Activated naive CD4-positive, alpha-beta T cell treated with anti-CD3 and anti-CD28 coated beads for 36 hours (primary cell): ENCODE data around the gene CDKN1C. TPM values are rescaled to one million over a fixed set of nuclear protein-coding genes. Genes with fewer than 3 reads are reported as not detected.

Experiments used
- CTCF ChIA-PET: fragments of 350-600 bp; sonication (Branson Sonifier 250); formaldehyde crosslinking; loops from one replicate; lab custom pipeline; 2021; ENCODE audit warnings: antibody characterized with exemption; lab: Charles Lee
- DNase-seq: peaks from one replicate; pipeline ENCODE4 v3.0.0-alpha.2; 2020
- H3K27ac Mint-ChIP-seq: one replicate; pipeline ENCODE4 v1.8.0; 2021; ENCODE audit warnings: mild to moderate bottlenecking, mixed read lengths
- H3K27me3 Mint-ChIP-seq: one replicate; pipeline ENCODE4 v1.8.0; 2021; ENCODE audit warnings: low read depth, mixed read lengths
- H3K36me3 Mint-ChIP-seq: one replicate; pipeline ENCODE4 v1.8.0; 2021; ENCODE audit warnings: low read depth, mixed read lengths
- H3K4me1 Mint-ChIP-seq: one replicate; pipeline ENCODE4 v1.8.0; 2021; ENCODE audit warnings: low read depth, mixed read lengths
- H3K4me3 Mint-ChIP-seq: one replicate; pipeline ENCODE4 v1.8.0; 2021; ENCODE audit warnings: mild to moderate bottlenecking, moderate library complexity, mixed read lengths
- H3K9me3 Mint-ChIP-seq: one replicate; pipeline ENCODE4 v1.8.0; 2021; ENCODE audit warnings: mixed read lengths
- intact Hi-C: fragments of 100-400 bp; cut with micrococcal nuclease; formaldehyde crosslinking; loops from one replicate; pipeline ENCODE4 v1.15.1; 2023
- total RNA-seq, 2 experiments: library from RNA; stranded (reverse); gene quantifications; one replicate each; pipeline ENCODE4 v1.2.3, GENCODE V29; 2021

CDKN1C gene
- total RNA-seq, 2 experiments from 2014 or later = 0.17 to 0.26 TPM

DNA sequence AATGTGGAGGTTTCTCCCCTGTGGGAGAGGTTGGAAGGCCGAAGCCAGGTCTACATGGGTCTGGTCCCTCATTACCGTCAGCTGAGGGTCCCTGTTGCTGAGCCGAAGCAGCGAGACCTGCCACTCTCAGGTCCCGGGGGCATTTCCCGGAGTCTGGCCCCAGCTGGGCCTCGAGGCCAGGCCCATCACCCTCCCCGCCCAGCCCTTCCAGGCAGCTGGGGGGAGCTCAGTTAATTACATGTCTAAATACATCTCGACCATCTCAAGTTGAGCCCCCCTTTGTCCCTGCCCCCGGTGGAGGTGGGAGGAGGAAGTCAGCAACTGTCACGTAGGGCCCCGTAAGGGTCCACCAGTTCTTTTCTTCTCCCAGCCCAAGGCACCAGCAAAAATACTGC, 3.6 kb downstream of the CDKN1C start:
- Mint-ChIP-seq H3K9me3 (peaks cover 3% of the 10 kb centered on the region), H3K36me3 (no peaks in the 10 kb centered on the region), H3K27me3 (peaks cover 3% of the 10 kb centered on the region), H3K4me3 (no peak overlapping the region), H3K4me1 (no peaks in the 10 kb centered on the region), H3K27ac (no peak overlapping the region)
- intact Hi-C loops = no loop called here
- CTCF ChIA-PET = interaction anchor here (0.6 to 1.5 kb wide), 3 partner anchors 30 to 351 kb away, joined by 3 to 6 read pairs (median 3); no protein-coding TSS in a partner anchor
- DNase-seq = no peak

DNA sequence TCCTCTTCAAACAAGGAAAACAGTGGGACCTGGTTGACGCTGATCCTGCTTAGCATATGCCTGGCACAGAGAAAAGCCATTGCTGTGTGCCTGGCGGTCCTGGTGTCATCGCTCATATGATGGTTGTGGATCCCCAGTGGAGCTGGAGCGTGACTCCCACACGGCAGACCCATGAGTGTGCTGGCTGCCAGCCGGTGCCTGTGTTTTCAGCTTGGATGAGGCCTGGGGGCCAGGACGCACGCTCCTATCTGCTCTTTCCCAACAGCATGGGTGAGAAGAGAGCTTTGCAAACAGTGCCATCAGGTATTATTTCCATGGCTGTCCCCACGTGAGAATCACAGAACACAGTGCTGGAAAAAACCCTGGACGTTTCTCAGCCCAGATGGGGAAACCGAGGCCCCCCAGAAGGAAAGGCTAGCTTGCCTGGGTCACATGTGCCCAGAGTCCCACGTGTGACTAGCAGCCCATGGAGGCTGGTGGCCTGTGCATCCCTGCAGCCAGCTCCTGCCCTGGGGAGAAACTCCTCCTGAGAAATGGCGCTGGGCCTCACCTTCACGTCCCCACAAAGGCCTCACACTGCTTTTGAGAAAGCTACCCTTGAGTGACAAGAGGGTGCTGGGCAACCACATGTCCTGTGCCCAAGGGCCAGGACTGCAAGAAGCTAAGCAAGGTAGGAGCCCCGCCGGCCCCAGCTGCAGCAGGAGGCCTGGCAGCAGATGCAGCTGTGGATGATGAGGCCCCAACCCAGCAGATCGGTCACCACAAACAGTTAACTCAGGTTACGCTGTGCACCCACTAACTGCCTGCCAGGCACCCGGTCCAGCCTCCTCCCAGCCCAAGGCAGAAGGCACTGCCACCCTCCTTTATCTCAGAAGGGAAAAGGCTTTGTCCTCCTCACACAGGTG, 4.2 kb downstream of the CDKN1C start:
- no peak overlapping the region for H3K4me3 Mint-ChIP-seq
- peaks cover 3% of the 10 kb centered on the region for H3K27me3 Mint-ChIP-seq
- H3K36me3 Mint-ChIP-seq = no peaks in the 10 kb centered on the region
- no peak overlapping the region for H3K27ac Mint-ChIP-seq
- DNase-seq = no peak
- H3K4me1 Mint-ChIP-seq = no peaks in the 10 kb centered on the region
- peaks cover 3% of the 10 kb centered on the region for H3K9me3 Mint-ChIP-seq
- intact Hi-C loops = no loop called here
- CTCF ChIA-PET = interaction anchor here (0.6 to 1.5 kb wide), 3 partner anchors 29 to 350 kb away, joined by 3 to 6 read pairs (median 3); no protein-coding TSS in a partner anchor

DNA sequence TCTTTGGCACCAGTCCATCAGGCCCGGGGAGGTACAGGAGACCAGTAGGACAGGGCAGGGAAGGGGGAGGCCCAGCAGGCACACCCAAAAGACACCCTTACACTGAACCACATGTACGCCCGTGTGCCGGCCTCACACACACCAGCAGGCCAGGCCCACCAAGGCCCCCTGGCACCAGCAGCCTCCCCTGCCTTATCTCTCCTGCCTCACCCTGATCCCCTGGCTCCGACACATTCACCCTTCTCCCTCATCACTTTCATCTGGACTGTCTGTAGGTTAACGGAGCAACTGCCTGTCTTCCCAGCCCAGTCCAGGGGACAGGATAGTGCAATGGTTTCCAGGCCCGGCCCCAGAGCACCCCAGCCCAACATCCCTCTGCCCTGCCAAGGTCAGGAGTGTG, 4.9 kb downstream of the CDKN1C start:
- Mint-ChIP-seq H3K4me1 (no peaks in the 10 kb centered on the region), H3K36me3 (no peaks in the 10 kb centered on the region), H3K4me3 (no peak overlapping the region), H3K27me3 (peaks cover 3% of the 10 kb centered on the region), H3K27ac (no peak overlapping the region), H3K9me3 (peaks cover 5% of the 10 kb centered on the region)
- CTCF ChIA-PET = interaction anchor here (1.5 to 3.1 kb wide), 2 partner anchors 7 to 349 kb away, joined by 6 to 14 read pairs; no protein-coding TSS in a partner anchor
- no peak for DNase-seq
- intact Hi-C loops = no loop called here

DNA sequence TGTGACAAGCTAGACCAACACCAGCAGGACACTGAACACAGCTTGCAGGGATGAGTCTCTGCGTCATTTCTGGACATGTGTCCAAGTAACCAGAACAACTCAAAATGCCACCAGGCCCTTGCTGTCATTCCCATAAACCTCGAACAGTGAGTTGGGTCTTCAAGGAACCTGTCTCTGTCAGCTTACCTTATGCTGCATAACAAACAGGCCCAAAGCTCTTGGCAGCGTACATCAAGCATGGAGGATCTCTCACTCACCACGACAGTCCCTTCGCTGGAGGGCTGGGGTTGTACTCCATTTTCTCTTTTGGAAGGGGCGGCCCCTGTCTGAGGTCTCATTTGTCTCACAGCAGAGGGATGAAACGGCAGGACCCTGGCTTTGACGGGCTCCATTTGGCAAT, 6.8 kb downstream of the CDKN1C start:
- Mint-ChIP-seq H3K4me1 (no peaks in the 10 kb centered on the region), H3K27me3 (peaks cover 3% of the 10 kb centered on the region), H3K9me3 (peaks cover 6% of the 10 kb centered on the region), H3K4me3 (no peak overlapping the region), H3K27ac (no peak overlapping the region), H3K36me3 (no peaks in the 10 kb centered on the region)
- CTCF ChIA-PET = interaction anchor here (0.6 to 3.1 kb wide), 3 partner anchors 9 to 346 kb away, joined by 3 to 14 read pairs (median 3); no protein-coding TSS in a partner anchor
- intact Hi-C loops = no loop called here
- DNase-seq = no peak

DNA sequence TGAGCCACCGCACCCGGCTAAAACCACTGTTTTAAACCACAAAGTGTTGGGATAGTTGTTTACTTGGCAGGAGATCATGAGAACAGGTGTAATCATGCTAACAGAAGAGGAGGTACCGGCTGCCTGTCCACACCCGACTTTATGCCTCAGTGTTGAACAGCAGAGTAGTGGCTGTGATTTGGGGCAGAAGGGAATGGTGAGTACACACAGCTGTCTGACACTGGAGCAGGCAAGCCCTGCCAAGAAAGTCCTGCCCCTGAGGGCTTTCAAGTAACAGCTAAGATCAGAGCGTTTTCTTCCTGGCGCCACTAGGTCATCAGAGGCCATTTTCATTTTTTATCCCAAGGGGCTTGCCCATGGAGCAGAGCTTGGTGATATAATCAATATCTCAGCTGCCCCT, 8.1 kb downstream of the CDKN1C start:
- CTCF ChIA-PET = interaction anchor here (0.6 to 3.1 kb wide), 8 partner anchors 8 to 1370 kb away, joined by 3 to 14 read pairs (median 3); partner anchors contain the start of genes CDKN1C and KCNQ1OT1
- no peak overlapping the region for H3K4me3 Mint-ChIP-seq
- no peaks in the 10 kb centered on the region for H3K36me3 Mint-ChIP-seq
- H3K9me3 Mint-ChIP-seq = peaks cover 6% of the 10 kb centered on the region
- no peaks in the 10 kb centered on the region for H3K27me3 Mint-ChIP-seq
- H3K27ac Mint-ChIP-seq = no peak overlapping the region
- H3K4me1 Mint-ChIP-seq = no peaks in the 10 kb centered on the region
- no peak for DNase-seq
- intact Hi-C loops = no loop called here

DNA sequence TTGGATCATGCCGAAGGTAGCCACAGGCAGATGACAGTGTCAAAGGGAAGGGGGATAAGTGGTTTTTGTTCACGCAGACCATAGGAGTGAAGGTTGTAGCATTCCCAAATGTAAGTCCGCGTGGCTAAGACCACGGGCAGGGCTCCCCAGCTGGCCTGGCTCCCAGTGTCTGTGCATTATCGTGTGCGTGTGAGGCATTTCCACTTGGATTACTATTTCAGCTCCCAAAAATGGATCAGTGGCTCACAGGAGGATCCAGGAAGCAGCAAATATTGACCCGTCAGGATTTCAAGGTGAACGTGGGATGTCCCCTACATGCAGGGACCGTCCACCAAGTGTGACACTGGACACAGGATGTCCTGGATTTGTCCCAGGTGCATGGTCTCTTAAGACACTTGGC, 10.6 kb downstream of the CDKN1C start:
- Mint-ChIP-seq H3K9me3 (peaks cover 6% of the 10 kb centered on the region), H3K27ac (no peak overlapping the region), H3K4me3 (no peak overlapping the region), H3K4me1 (no peaks in the 10 kb centered on the region), H3K27me3 (peaks cover 13% of the 10 kb centered on the region), H3K36me3 (no peaks in the 10 kb centered on the region)
- no peak for DNase-seq
- intact Hi-C loops = no loop called here
- CTCF ChIA-PET = no interaction called here

DNA sequence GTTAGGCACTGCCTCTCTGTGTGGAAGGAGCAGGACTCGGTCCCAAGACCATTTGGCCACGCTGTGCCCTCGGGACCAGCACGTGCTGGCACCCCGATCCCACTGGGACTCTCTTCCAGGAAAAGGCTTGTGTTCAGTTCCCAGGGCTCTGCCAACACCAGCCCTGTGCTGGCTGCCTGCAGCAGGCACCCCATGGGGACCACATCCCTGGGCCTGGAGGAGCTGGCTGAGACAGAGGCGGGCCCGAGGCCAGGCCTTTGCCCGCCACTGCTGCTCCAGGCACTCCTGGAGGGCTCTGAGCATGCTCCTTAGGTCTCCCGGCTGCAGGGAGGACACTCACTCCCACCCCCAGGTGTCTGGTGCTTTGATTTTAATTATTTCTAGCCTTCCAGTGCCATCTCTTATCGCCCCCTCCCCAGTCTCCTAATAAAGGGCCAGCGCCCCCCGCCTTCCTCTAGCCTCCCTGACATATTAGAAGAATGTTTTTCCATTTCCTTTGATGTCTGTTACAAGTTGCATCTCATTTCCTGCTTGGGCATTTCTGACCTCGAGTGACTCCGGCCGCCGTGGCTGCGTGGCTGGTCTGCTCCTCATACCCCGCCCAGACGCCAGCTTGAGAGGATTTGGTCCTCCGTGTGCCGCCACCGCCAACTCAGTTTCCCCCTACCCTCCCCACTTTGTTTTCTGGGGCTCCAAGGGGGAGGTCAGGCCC, 14.4 kb downstream of the CDKN1C start:
- Mint-ChIP-seq H3K27me3 (peaks cover 38% of the 10 kb centered on the region), H3K36me3 (no peaks in the 10 kb centered on the region), H3K4me1 (peaks cover 7% of the 10 kb centered on the region), H3K27ac (no peak overlapping the region), H3K9me3 (peaks cover 3% of the 10 kb centered on the region), H3K4me3 (no peak overlapping the region)
- no peak for DNase-seq
- CTCF ChIA-PET = no interaction called here
- intact Hi-C loops = no loop called here

DNA sequence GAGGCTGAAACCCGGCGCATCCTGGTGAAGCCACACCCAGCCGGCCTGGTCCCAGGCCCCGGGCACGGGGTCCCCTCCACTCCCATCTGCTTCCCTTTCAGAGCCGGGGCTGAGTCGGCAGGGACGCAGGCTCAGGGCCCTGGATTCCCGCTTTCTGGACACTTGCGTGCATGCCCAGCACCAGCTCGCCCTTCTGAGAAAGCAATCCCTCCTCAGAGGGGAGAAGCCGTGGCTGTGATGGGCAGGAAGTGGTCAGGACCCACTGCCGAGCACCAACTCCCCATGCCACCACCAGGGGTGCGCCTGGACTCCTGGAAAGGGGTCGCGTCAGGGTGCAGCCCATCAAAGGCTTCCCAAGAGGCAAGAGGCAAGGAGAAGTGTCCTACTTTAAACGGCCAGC, 15.1 kb downstream of the CDKN1C start:
- intact Hi-C loops = no loop called here
- CTCF ChIA-PET = interaction anchor here (0.6 kb wide), 1 partner anchor 13 kb away, joined by 3 read pairs; no protein-coding TSS in a partner anchor
- Mint-ChIP-seq H3K36me3 (no peaks in the 10 kb centered on the region), H3K27me3 (peaks cover 38% of the 10 kb centered on the region), H3K4me3 (no peak overlapping the region), H3K27ac (no peak overlapping the region), H3K4me1 (peaks cover 7% of the 10 kb centered on the region), H3K9me3 (no peaks in the 10 kb centered on the region)
- no peak for DNase-seq

DNA sequence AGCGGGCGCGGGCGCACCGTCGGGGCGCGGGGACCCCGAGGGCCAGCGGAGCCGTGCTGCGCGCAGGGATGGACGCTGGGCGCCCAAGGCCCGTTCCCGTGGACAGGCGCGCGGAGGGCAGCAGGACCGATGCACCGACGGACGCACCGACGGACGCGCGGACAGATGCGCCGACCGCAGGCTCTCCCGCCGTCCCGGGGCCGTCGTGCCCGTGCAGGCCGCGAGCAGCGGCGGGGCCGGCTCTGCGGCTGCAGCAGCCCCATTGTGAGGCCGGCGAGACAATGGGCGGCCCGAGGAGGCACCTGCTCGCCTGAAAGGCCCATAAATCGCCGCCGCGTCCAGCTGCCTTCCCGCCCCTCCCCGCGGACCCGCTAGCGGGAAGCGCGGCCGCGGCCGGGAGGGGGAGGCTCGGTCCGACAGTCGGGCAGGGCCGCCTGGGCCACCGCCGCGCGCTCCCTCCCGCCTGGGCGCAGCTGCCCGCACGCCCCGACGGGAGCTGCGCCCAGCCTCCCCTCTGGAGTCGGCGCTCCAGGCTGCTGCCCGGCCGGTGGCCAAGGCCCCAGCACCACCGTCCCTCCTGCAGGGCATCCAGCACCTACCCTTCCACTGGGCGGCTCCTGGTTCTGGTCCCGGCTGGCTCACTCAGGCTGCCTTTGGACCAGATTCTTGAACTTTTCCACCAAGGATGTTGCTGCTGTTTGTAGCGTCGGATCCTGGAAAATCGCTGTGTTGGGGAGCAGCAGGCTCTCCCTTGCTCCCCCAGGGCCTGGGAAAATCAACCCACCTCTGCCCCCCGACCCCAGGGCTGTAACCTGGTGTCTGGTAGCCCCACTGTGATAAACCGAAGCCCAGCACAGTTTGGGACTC, 15.8 kb downstream of the CDKN1C start:
- Mint-ChIP-seq H3K4me3 (no peak overlapping the region), H3K27ac (no peak overlapping the region), H3K4me1 (peaks cover 7% of the 10 kb centered on the region), H3K9me3 (no peaks in the 10 kb centered on the region), H3K36me3 (no peaks in the 10 kb centered on the region), H3K27me3 (peaks cover 42% of the 10 kb centered on the region)
- DNase-seq = no peak
- CTCF ChIA-PET = interaction anchor here (0.6 kb wide), 1 partner anchor 14 kb away, joined by 3 read pairs; no protein-coding TSS in a partner anchor
- intact Hi-C loops = no loop called here

DNA sequence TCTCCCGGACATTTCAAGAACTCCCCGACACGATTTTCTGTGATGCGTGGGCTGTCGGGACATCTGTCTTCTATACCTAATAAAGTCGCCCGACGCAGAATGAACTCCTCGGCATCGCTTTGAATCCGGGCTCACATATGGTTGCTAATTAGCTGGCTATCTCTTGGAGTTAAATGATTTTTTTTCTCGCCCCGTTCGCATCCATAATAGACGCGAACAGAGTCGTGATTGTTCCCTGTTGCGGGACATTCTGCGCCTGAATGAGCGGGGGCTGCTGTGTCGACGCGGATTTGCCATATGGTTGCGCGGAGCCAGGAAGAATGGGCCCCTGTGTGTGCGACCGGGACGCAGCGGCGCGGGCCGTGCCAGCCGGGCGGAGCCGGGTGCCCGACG, 16.4 kb downstream of the CDKN1C start:
- no peaks in the 10 kb centered on the region for H3K9me3 Mint-ChIP-seq
- no peak overlapping the region for H3K27ac Mint-ChIP-seq
- intact Hi-C loops = no loop called here
- CTCF ChIA-PET = no interaction called here
- no peak overlapping the region for H3K4me3 Mint-ChIP-seq
- H3K36me3 Mint-ChIP-seq = no peaks in the 10 kb centered on the region
- peaks cover 7% of the 10 kb centered on the region for H3K4me1 Mint-ChIP-seq
- no peak for DNase-seq
- peaks cover 49% of the 10 kb centered on the region for H3K27me3 Mint-ChIP-seq

DNA sequence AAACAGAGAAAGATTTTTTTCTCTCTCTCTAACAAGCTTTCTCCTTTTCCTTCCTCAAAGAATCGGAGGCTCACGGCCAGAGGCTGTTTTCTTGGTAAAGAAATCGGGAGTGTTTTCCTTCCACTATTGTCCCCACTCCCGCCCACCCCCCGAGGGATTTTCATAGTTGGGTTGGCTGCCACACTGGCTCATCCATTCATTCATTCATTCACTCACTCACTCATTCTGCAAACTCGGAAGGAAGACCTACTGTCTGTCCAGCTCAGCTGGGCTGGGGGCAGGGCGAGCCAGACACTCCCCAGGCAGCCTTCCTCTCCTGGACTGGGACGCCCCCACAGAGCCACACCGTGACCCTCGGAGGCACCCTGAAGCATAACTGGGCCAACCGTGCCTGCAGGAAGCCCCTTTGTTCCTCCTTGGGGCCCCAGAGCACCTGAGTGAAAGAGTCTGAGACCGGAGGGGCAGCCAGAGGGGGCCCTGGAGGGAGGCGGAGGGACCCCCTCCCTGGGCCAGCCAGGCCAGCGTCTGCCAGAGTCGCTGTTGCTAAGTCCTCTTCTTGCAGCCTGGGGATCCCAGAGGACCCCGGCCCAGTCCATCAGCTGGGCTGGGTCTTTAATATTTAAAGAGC, 17.0 kb downstream of the CDKN1C start:
- Mint-ChIP-seq H3K36me3 (no peaks in the 10 kb centered on the region), H3K27ac (no peak overlapping the region), H3K27me3 (peaks cover 51% of the 10 kb centered on the region), H3K9me3 (no peaks in the 10 kb centered on the region), H3K4me1 (peaks cover 7% of the 10 kb centered on the region), H3K4me3 (no peak overlapping the region)
- DNase-seq = no peak
- CTCF ChIA-PET = no interaction called here
- intact Hi-C loops = no loop called here
